Measurements from ENCODE around the gene PPP1R3D.

DNA sequence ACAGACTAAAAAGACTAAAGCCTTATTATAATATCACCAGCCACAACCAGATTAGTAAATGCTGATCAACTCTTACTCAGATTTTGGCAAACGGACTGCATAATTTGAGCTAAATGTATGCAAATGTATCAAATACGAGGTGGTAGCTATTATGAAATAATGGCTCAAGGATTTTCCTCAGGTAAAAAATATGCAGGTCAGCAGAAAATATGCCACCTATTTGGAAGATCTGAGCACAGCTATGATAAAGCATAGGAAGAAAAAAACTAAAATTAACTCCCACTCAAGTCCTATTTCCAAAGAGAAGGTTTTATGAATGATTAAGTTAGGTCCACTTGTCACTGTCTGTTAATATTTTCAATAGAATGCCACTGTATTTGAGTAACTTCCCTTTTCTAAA, 29.1 kb downstream of the PPP1R3D start:
- TF ChIP-seq POLR2A (IDR thresholded peaks at IDR 0.05; ENCODE audit: low read depth, low read length) (no peak), POLR2AphosphoS5 (IDR thresholded peaks at IDR 0.05; ENCODE audit: low read depth, low read length) (no peak), TAF1 (IDR thresholded peaks at IDR 0.05; ENCODE audit: low read depth, low read length) (no peak)

Measured in GM12891 (cell line).